ENCODE results near the gene GPATCH2L.

Gene GPATCH2L

DNA sequence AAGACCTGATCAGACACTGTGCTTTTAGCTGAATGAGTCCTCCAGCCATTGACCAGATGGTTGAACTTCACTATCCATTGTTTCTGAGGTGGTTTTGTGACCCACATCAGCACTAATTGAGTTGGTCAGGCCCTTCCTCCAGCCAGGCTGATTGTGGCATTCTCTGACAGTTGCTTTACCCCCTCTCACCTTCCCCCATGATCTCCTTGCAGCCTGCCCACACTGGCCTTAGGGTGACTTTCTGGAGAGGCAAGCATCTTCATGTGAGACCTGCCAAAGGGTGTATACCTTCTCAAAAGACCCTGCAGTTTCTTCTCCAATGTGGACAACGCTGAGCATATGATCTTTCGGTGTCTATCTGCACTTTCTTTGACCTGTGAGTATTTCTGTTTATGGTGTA lies 83.9 kb downstream of the GPATCH2L start:
- ChIA-PET CTCF (no interaction called here), POLR2A (no interaction called here)
- TF ChIP-seq ARNT (IDR thresholded peaks at IDR 0.05) (no peak), ELF4 (IDR thresholded peaks at IDR 0.05) (no peak)
- no peak for DNase-seq (ENCODE audit: extremely low spot score)

DNA sequence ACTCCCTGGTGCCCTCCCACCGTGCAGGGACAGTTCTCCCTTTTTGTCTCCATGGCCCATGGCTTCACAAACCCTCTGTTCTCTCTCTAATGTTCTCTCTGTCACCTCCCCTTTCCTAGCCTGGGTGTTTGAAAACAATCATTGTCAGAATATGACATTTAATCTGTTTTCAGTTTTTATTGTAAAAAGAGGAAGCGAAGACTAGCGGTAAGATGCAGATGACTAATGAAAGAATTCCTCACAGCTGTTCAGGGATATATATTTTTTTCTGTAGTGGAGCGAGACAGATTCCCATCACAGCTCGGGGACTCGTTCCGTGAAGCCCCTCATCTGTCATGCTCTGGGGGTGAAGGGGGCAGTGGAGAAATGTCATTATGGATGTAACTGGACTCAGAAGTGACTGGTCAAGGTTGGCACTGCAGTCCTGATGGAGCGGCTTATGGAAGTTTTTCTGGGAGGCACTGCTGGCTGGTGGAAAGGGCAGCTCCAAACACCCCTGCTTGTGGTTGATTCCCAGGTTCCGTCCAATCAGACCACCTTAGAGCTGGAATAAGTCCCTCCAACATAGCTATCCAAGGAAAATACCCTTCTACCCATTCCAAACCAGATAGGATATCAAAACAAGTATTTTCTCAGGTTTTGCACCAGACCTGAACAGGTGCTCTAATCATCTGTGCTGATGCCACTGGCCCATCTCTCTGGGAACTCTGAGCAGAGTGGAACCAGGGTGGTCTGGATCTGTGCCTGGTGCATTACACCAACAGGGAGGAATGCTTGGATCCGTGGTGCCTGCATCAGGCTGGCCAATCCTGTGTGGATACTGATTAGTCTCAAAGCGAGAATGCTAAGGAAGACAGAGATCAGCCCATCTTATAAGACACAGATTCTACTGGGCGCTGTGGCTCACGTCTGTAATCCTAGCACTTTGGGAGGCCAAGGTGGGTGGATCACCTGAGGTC lies 84.7 kb downstream of the GPATCH2L start:
- no peak for TF ChIP-seq ELF4 (IDR thresholded peaks at IDR 0.05)
- TF ChIP-seq LEF1 (IDR thresholded peaks at IDR 0.05; ENCODE audit: borderline replicate concordance), result no peak
- TF ChIP-seq ARNT (IDR thresholded peaks at IDR 0.05), result no peak
- TF ChIP-seq NFRKB (IDR thresholded peaks at IDR 0.05), result no peak
- no peak for TF ChIP-seq CTBP1 (IDR thresholded peaks at IDR 0.05; ENCODE audit: borderline replicate concordance)
- TF ChIP-seq HDGF (IDR thresholded peaks at IDR 0.05; ENCODE audit: borderline replicate concordance), result no peak
- TF ChIP-seq SP1 (IDR thresholded peaks at IDR 0.05), result no peak
- TF ChIP-seq BHLHE40 (IDR thresholded peaks at IDR 0.05; ENCODE audit: borderline replicate concordance), result no peak
- no peak for TF ChIP-seq FOXK2 (IDR thresholded peaks at IDR 0.05)
- no peak for TF ChIP-seq L3MBTL2 (conservative IDR thresholded peaks at IDR 0.05)
- no peak for TF ChIP-seq ZNF384 (IDR thresholded peaks at IDR 0.05)
- TF ChIP-seq, protein P1, sequence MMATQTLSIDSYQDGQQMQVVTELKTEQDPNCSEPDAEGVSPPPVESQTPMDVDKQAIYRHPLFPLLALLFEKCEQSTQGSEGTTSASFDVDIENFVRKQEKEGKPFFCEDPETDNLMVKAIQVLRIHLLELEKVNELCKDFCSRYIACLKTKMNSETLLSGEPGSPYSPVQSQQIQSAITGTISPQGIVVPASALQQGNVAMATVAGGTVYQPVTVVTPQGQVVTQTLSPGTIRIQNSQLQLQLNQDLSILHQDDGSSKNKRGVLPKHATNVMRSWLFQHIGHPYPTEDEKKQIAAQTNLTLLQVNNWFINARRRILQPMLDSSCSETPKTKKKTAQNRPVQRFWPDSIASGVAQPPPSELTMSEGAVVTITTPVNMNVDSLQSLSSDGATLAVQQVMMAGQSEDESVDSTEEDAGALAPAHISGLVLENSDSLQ (IDR thresholded peaks at IDR 0.05), result no peak
- TF ChIP-seq FOXA1 (IDR thresholded peaks at IDR 0.05), result no peak
- TF ChIP-seq TARDBP (IDR thresholded peaks at IDR 0.05), result no peak
- TF ChIP-seq SUZ12 (IDR thresholded peaks at IDR 0.05), result no peak
- no peak for TF ChIP-seq FOXM1 (IDR thresholded peaks at IDR 0.05; ENCODE audit: borderline replicate concordance)
- ChIA-PET POLR2A (no interaction called here), CTCF (no interaction called here)
- DNase-seq (ENCODE audit: extremely low spot score), result no peak

DNA sequence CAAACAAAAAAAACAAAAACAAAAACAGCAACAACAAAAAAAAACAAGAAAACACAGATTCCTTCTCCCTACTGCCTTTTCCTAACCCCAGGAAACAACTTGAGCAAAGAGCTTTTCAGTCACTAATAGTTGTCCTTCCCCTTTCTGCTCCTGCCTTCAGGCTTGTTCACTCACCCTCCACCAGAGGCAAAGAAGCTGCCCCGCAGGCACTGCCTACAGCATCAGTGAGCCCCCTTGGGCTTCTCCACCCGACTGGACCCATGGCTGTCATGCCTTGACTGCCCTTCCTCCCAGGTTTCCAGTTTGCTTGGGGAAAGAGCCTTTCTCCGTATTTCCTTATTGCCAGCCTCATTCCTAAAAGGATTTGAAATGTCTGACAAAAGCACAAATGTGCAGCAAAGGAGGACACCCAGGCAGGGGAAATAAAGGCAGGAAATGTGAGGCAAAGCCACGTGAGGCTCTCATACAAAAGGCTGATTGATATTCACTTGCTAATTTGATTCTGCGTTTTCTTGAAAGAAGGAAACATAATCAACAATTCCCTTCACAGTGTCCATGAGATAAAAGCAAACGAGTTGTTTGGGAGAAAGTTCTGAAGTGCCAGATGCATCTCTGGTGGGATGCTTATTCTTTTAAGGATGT lies 85.7 kb downstream of the GPATCH2L start:
- POLR2A ChIA-PET, result no interaction called here
- no peak for DNase-seq (ENCODE audit: extremely low spot score)
- TF ChIP-seq, protein P1 (IDR thresholded peaks at IDR 0.05), result no peak
- TF ChIP-seq LEF1 (IDR thresholded peaks at IDR 0.05; ENCODE audit: borderline replicate concordance) (no peak), FOXM1 (IDR thresholded peaks at IDR 0.05; ENCODE audit: borderline replicate concordance) (no peak), HDGF (IDR thresholded peaks at IDR 0.05; ENCODE audit: borderline replicate concordance) (no peak), ZNF384 (IDR thresholded peaks at IDR 0.05) (no peak), NFRKB (IDR thresholded peaks at IDR 0.05) (no peak), L3MBTL2 (conservative IDR thresholded peaks at IDR 0.05) (no peak), ARNT (IDR thresholded peaks at IDR 0.05) (no peak), ELF4 (IDR thresholded peaks at IDR 0.05) (no peak), SP1 (IDR thresholded peaks at IDR 0.05) (no peak), FOXA1 (IDR thresholded peaks at IDR 0.05) (no peak), FOXK2 (IDR thresholded peaks at IDR 0.05) (no peak), SUZ12 (IDR thresholded peaks at IDR 0.05) (no peak), CTBP1 (IDR thresholded peaks at IDR 0.05; ENCODE audit: borderline replicate concordance) (no peak), BHLHE40 (IDR thresholded peaks at IDR 0.05; ENCODE audit: borderline replicate concordance) (no peak), TARDBP (IDR thresholded peaks at IDR 0.05) (no peak)
- CTCF ChIA-PET, result no interaction called here

DNA sequence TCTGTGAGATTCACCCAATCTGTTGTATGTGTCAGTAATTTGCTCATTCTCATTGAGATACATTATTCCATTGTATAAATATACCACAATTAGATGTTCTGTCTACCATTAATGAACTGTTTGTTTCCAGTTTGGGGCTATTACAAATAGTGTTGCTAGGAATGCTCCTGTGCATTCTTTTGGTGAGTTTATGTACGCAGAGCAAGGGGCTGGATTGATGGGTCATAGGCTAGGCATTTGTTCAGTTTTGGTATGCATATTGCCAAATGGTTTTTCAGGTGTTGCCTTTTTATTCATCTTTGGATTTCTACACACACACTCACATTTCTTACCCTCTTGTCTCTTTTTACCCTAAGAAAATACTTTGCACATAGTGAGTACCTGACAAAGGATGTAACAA lies 93.4 kb downstream of the GPATCH2L start:
- CTCF ChIA-PET, result no interaction called here
- TF ChIP-seq SUZ12 (IDR thresholded peaks at IDR 0.05), result no peak
- POLR2A ChIA-PET, result no interaction called here
- DNase-seq (ENCODE audit: extremely low spot score), result no peak

DNA sequence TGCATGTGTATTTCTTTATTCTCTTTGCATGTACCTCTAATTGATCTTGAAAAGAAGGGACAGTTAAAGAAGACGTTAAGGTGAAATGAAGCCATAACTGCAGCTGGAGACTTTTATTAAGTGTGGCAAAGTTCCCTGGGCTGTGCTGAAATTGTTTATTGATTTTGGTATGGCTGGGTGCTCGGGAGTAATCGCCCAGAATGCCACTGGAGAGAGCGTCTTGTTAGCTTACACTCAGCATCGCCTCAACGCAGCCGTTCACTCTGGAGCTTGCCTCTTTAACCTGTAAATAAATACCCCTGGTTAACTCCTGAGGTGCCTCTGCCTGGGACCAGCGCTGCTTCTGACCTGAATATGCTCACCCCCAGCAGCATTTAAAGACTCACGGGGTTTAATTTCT lies 98.6 kb downstream of the GPATCH2L start:
- ChIA-PET CTCF (no interaction called here), POLR2A (no interaction called here)
- no peak for DNase-seq (ENCODE audit: extremely low spot score)
- TF ChIP-seq LEF1 (IDR thresholded peaks at IDR 0.05; ENCODE audit: borderline replicate concordance), result no peak
- TF ChIP-seq L3MBTL2 (conservative IDR thresholded peaks at IDR 0.05), result no peak
- no peak for TF ChIP-seq BHLHE40 (IDR thresholded peaks at IDR 0.05; ENCODE audit: borderline replicate concordance)
- TF ChIP-seq FOXA1 (IDR thresholded peaks at IDR 0.05), result no peak
- no peak for TF ChIP-seq TARDBP (IDR thresholded peaks at IDR 0.05)
- TF ChIP-seq SUZ12 (IDR thresholded peaks at IDR 0.05), result no peak

DNA sequence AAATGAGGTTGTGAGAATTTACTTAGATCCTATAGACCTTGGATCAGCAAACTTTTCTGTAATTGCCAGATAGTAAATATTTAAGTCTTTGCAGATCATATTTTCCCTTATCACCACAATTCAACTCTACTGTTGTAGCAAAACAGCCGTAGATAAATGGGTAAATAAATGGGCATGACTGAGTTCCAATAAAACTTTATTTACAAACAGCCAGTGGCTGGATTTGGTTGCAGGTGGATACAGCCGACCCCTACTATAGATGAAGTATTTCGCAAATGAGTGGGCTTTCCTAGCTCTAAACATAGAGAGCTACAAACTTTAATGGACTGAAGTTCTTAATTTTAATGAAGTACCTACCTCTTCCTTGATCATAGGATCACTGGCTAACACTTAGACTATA lies 100.7 kb downstream of the GPATCH2L start:
- POLR2A ChIA-PET, result no interaction called here

DNA sequence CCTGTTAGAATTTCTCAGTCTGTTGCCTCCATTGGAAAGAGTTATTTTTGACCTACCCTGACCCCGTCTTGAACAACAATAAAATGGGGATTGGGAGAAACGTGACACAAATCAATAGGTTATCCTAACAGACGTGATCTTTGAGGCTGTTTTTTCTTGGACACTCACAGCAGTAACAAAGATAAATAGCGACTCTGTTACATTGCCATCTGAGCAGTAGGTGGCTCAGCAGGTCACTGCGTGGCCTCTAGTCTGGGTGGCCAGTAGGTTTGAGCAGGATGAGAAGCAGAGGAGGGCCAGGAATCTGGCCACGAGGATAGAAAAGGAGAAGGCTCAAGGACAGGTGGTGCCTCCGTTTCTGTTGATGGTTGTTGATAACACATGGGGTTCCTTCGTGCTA lies 101.4 kb downstream of the GPATCH2L start:
- DNase-seq (ENCODE audit: extremely low spot score), result no peak
- ChIA-PET CTCF (no interaction called here), POLR2A (no interaction called here)
- TF ChIP-seq HDGF (IDR thresholded peaks at IDR 0.05; ENCODE audit: borderline replicate concordance) (no peak), TARDBP (IDR thresholded peaks at IDR 0.05) (no peak), SP1 (IDR thresholded peaks at IDR 0.05) (no peak), ELF4 (IDR thresholded peaks at IDR 0.05) (no peak), L3MBTL2 (conservative IDR thresholded peaks at IDR 0.05) (no peak), FOXM1 (IDR thresholded peaks at IDR 0.05; ENCODE audit: borderline replicate concordance) (no peak), LEF1 (IDR thresholded peaks at IDR 0.05; ENCODE audit: borderline replicate concordance) (no peak), BHLHE40 (IDR thresholded peaks at IDR 0.05; ENCODE audit: borderline replicate concordance) (no peak), SUZ12 (IDR thresholded peaks at IDR 0.05) (no peak), ZNF384 (IDR thresholded peaks at IDR 0.05) (no peak), ARNT (IDR thresholded peaks at IDR 0.05) (no peak), CTBP1 (IDR thresholded peaks at IDR 0.05; ENCODE audit: borderline replicate concordance) (no peak), FOXA1 (IDR thresholded peaks at IDR 0.05) (no peak), NFRKB (IDR thresholded peaks at IDR 0.05) (no peak), FOXK2 (IDR thresholded peaks at IDR 0.05) (no peak)
- TF ChIP-seq, protein P1 (IDR thresholded peaks at IDR 0.05), result no peak

More for the DNA sequence above, 100.7 kb downstream of the GPATCH2L start:
- TF ChIP-seq FOXK2 (IDR thresholded peaks at IDR 0.05), result no peak
- TF ChIP-seq BHLHE40 (IDR thresholded peaks at IDR 0.05; ENCODE audit: borderline replicate concordance), result no peak
- no peak for TF ChIP-seq LEF1 (IDR thresholded peaks at IDR 0.05; ENCODE audit: borderline replicate concordance)
- no peak for TF ChIP-seq FOXA1 (IDR thresholded peaks at IDR 0.05)
- CTCF ChIA-PET, result no interaction called here
- no peak for DNase-seq (ENCODE audit: extremely low spot score)

All from HEK293T (cell line).